BJ (cell line): ENCODE measurements around the gene TPRG1. TPM values are rescaled to one million over a fixed set of nuclear protein-coding genes. Genes with fewer than 3 reads are reported as not detected.

ENCODE experiments used
- CTCF ChIA-PET: fragments of 350-600 bp; formaldehyde crosslinking; extraction: SDS; loops from one replicate; lab custom pipeline; 2021; ENCODE audit warnings: antibody characterized with exemption, inconsistent platforms; lab: Yijun Ruan, JAX
- POLR2A ChIA-PET: fragments of 300-600 bp; sonication (Branson Sonifier 250); formaldehyde crosslinking; extraction: SDS; loops from one replicate; lab custom pipeline; 2021; ENCODE audit warnings: antibody characterized with exemption; lab: Charles Lee
- DNase-seq: peaks from one replicate; pipeline ENCODE4 v3.0.0-alpha.2; 2011; ENCODE audit warnings: low read depth
- H3K27me3 ChIP-seq: 2 replicates; pipeline ENCODE4 v1.6.0; 2011; ENCODE audit warnings: low read length; ENCODE audit not compliant: control insufficient read depth, insufficient read depth
- H3K36me3 ChIP-seq: 2 replicates; pipeline ENCODE4 v1.5.1; 2011; ENCODE audit warnings: low read length; ENCODE audit not compliant: control insufficient read depth, insufficient read depth
- H3K4me3 ChIP-seq: 2 replicates; pipeline ENCODE4 v1.5.1; 2011; ENCODE audit warnings: low read depth, mild to moderate bottlenecking, control low read depth, low read length
- polyA plus RNA-seq: library from polyadenylated mRNA; depleted of rRNA; stranded (reverse); fragments of >200 nt; gene quantifications from 2 replicates; pipeline ENCODE4 v1.2.3, GENCODE V29; 2011
- TF ChIP-seq, protein P1 (sequence below): IDR thresholded peaks from 2 replicates; pipeline ENCODE4 v1.5.1; 2011; ENCODE audit warnings: low read depth, mild to moderate bottlenecking, control low read depth, inconsistent platforms, low read length, moderate library complexity; ENCODE audit not compliant: insufficient read depth

TPRG1 gene
- polyA plus RNA-seq, 1 experiment: 0.16 TPM

DNA sequence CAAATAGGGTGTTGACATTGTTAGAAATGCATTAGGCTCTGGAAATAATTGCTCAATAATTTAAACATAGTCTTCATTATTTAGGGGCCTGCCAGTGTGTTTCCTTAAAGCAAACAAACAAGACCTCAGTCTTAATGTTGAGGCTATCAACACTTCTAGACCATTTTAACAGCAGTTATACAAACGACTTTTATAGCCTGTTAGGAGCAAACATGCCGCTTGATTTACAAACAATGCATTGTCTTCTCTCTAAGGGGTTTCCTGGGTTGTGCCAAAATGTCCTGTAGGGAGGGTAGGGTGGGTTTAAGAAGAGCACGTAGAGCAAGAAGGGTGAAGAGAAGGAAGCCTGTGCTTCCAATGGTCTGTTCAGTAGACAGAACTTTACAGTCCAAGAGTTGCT lies 53.7 kb downstream of the TPRG1 start:
- no peaks in the 10 kb centered on the region; the same call in 1 of the 2 replicates for H3K27me3 ChIP-seq
- no peak overlapping the region for H3K4me3 ChIP-seq
- POLR2A ChIA-PET: no interaction called here
- TF ChIP-seq, protein P1, sequence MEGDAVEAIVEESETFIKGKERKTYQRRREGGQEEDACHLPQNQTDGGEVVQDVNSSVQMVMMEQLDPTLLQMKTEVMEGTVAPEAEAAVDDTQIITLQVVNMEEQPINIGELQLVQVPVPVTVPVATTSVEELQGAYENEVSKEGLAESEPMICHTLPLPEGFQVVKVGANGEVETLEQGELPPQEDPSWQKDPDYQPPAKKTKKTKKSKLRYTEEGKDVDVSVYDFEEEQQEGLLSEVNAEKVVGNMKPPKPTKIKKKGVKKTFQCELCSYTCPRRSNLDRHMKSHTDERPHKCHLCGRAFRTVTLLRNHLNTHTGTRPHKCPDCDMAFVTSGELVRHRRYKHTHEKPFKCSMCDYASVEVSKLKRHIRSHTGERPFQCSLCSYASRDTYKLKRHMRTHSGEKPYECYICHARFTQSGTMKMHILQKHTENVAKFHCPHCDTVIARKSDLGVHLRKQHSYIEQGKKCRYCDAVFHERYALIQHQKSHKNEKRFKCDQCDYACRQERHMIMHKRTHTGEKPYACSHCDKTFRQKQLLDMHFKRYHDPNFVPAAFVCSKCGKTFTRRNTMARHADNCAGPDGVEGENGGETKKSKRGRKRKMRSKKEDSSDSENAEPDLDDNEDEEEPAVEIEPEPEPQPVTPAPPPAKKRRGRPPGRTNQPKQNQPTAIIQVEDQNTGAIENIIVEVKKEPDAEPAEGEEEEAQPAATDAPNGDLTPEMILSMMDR: no peak
- no peak for DNase-seq
- CTCF ChIA-PET: no interaction called here
- no peaks in the 10 kb centered on the region for H3K36me3 ChIP-seq

DNA sequence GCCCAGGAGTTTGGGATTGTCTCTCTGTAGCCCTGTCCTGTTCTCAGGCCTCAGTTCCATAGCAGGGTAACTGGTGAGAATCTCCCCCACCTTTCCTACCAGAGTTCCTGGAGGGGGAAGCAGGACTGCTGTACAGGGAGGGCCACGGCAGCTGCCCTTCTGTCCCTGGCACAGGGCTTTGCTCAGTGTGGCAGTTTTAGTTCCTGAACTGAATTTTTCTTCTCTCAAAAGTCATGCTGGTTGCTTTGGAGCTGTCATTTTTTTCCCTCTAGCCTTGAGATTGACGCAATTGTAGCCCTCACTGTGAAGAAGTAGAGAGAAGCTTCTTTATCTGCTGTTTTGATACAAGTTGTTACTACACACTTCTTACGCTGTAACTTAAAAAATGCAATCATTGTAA lies 55.5 kb downstream of the TPRG1 start:
- ChIA-PET CTCF (no interaction called here), POLR2A (no interaction called here)
- H3K36me3 ChIP-seq: no peaks in the 10 kb centered on the region
- no peak overlapping the region for H3K4me3 ChIP-seq
- no peak for DNase-seq
- TF ChIP-seq, protein P1: no peak
- H3K27me3 ChIP-seq: no peaks in the 10 kb centered on the region; the same call in 1 of the 2 replicates

DNA sequence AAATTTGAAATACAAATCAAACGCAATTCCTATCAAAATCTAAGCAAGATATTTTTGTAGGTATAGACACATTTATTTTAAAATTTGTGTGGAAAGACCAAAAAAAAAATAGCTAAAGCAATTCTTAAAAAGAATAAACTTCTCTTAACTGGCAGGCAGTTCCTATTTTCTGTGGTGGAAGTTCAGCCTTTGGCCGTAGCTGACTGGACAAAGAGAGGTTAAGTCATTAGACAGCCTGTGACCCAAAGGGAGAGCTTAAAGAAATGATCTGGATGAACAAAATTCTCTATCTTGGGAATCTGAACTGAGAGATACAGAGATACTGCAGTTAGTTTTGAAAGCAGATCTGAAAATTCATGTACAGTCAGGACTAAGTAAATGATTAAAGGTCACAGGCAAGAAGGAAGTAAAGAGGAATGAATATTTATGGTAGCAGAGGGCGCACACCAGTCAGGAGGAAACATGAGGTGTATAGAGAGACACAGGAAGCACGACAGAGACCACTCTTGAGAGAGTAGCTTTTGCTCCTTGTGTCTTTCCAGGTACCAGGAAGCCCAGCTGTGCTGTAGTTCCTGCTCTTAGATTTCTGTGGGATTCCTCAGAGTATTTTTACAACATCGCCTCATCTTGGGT lies 57.5 kb downstream of the TPRG1 start:
- H3K4me3 ChIP-seq: no peak overlapping the region
- H3K36me3 ChIP-seq: no peaks in the 10 kb centered on the region
- DNase-seq: no peak
- CTCF ChIA-PET: interaction anchor here (0.6 kb wide), 1 partner anchor 278 kb away, joined by 3 read pairs; no protein-coding TSS in a partner anchor
- POLR2A ChIA-PET: no interaction called here
- no peaks in the 10 kb centered on the region; the same call in 1 of the 2 replicates for H3K27me3 ChIP-seq
- TF ChIP-seq, protein P1: no peak

DNA sequence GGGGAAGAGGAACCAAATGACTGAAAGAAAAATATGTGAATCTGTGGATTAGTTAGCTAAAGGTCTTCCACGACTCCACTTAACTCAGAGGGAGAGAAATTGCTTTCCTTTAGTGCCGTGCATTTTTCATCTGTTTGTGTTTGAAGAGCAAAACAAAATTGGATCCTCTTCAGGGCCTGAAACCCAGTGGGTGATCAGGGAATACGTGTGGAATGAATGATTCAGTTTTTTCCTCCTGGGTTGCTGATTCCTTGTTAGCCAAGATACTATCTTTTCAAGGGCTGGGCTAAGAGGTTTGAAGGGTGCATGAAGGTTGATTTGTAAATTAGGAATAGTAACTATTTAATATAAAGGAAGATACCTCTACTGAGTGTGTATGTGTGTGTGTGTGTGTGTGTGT lies 61.0 kb downstream of the TPRG1 start:
- Histone ChIP-seq H3K4me3 (no peak overlapping the region), H3K36me3 (no peaks in the 10 kb centered on the region), H3K27me3 (no peaks in the 10 kb centered on the region)
- TF ChIP-seq, protein P1: no peak
- no peak for DNase-seq
- POLR2A ChIA-PET: no interaction called here
- CTCF ChIA-PET: interaction anchor here (0.6 to 2.7 kb wide), 12 partner anchors 8 to 1556 kb away, joined by 3 to 9 read pairs (median 4); no protein-coding TSS in a partner anchor

DNA sequence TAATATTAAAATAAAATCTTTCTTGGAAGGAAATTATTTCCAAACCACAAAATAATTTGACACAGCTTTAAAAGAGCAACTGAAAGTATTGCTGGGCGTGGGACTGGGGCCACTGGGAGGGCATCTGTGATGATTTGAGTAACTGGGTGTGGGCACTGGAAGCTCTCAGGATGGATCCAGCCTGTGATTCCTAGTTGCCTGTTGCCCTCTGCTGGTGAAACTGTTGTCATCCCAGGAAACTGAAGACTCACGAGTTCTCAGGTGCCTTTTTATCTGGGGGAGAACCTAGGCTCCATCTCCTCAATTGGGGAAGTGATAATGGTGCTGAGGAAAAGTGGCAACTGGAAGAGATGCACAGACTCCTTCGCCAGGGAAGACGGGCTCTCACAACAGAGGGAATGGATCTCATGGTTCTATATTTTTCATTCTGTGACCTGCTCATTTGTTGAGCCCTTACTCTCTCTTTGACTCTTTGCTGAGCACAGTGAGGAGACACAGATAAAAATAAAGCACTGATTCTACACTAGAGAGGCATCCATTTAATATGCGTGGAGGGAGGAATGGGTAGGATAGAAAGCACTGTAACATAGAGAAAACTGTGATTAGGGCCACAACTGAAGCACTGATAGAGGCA lies 61.6 kb downstream of the TPRG1 start:
- ChIA-PET CTCF (interaction anchor here (0.6 to 2.7 kb wide), 13 partner anchors 9 to 1556 kb away, joined by 3 to 9 read pairs (median 4); no protein-coding TSS in a partner anchor), POLR2A (no interaction called here)
- H3K4me3 ChIP-seq: no peak overlapping the region
- H3K27me3 ChIP-seq: no peaks in the 10 kb centered on the region
- TF ChIP-seq, protein P1: peak; percentile 78
- H3K36me3 ChIP-seq: no peaks in the 10 kb centered on the region
- DNase-seq: no peak
